ENCODE measurements around the gene SCAPER.

The SCAPER gene

DNA sequence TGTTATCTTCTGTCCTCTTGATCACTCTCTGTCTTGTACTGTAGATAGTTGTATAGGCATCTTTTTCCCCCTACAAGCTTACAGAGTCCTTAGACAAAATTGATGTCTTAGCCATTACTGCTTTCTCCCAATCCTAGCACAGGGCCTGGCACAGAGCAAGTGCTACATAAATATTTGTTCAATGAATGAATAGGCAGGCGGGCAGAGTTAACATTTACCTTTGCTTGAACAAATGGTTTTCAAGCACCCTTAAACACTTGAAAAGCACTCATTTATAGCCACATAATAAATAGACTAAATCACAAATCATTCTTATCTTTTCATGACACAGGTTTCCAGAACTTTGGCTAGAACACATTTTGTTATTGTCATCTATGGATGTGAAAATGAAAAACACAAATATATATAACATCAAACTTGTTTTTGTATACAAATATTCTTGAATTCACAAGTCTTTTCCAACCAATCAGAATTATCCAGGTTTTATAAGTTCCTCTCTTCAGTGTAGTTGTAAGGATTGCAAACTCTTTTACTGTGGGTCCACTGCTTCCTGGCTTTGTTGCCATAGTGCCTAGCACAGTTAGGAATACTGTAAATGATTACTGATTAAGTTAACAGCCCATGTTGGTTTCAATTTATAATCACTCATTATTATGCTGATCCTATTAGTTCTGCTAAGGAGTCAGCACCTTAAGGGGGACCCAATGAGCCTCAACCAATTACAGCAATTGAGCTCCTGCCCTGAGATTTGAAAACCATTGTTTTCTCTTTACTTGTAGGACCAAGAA lies 506.6 kb downstream of the SCAPER start:
- no peak for DNase-seq (ENCODE audit: low spot score)

DNA sequence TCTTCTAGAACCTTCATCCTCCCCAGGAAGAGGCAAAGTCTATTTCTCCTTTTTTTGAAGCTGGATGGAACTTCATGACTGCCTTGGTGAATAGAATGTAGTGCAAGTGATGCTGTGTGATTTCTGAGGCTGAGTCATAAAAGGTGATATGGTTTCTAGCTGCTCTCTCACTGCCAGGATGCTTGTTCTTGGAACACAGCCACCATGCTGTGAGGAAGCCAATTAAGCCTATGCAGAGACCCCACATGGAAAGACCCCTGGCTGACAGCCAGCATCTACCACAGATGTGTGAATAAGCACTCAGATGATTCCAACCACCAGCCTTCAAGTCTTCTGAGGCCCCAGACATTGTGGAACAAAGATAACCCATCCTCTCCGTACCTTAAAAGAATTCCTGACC lies 511.5 kb downstream of the SCAPER start:
- DNase-seq (ENCODE audit: low spot score), result no peak

DNA sequence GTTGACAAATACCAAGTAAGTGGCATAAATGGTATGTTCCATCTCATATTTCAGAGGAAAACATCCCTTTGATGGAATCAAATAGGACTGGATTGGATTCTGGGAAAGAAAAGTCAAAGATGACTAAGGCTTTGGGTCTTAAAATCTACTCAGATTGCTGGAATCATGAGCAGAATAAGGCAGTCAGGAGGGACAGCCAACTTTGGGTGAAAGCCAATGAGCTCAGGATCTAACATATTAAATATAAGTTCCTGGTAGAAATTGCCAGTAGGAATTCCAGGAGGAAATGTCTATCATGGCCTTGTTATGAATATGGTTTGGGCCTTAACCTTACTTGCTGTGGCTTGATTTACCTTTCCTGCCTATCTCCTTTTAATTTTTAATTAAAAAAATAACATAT lies 513.3 kb downstream of the SCAPER start:
- DNase-seq (ENCODE audit: low spot score), result no peak

DNA sequence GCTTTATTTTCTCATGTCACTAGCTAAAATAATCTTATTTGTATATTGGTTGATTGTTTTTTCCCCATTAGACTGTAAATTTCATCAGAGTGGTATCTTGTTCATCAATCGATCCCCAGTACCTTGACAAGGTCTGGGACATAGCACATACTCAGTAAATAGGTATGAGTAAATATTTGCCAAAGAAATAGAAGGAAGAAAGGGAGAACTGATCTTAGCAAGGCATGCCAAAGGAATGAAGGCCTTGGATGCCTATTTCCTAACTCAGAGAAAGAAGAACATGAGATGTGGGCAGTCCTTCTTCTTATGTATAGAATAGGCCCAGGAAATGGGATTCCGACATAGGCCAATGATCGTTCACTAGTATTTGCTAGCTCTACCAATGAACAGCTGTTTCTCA lies 513.8 kb downstream of the SCAPER start:
- DNase-seq (ENCODE audit: low spot score), result no peak

DNA sequence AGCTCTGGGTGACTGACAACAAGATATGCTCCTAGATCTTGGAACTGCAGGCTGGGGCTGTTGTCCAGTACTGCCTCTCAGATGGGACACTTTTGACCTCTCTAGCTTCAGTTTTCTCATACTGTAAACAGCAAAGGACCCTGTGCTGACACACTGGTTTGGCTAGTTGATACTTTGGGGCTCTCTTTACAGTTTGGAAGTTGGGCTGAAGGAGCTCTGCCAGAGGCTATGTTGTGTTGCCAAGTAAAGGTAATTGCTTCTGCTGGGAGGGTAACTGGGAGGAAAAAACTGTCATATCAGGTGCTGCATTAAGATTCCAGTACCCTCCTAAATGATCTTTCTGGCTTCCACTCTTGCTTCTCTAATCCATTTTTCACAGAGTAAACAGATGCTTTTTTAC lies 514.6 kb downstream of the SCAPER start:
- DNase-seq (ENCODE audit: low spot score), result no peak

DNA sequence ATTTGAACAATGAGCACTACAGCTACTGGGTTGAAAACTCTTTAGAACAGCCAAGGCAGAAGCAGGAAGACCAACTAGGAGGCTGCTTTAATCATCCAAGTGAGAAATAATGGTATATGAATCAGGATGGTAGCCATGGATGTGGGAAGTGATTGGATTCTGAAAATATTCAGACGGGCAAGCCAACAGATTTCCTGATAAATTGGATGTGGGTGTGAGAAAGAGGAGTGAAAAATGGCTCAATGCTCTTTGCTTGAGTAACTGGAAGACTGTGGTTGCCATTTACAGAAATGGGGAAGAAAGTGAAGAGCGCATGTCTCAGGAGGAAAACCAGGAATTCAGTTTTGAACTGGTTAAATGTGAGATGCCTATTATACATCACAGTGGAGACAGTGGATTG lies 518.2 kb downstream of the SCAPER start:
- DNase-seq (ENCODE audit: low spot score), result no peak

DNA sequence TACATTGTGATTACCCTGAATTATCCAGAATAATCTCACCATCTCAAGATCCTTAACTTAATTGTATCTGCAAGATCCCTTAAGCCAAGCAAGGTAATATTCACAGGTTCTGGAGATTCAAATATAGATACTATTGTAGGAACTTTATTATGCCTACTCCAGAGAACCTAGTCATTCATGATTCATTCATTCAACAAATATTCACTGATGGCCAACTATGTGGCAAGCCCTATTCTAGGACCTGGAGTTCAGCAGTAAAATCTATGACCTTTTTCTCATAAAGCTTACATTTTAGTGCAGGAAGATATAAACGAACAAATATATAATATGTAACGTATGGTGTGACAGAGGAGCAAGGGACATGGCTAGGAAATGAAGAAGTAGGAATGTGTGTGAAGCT lies 519.0 kb downstream of the SCAPER start:
- DNase-seq (ENCODE audit: low spot score), result no peak

DNA sequence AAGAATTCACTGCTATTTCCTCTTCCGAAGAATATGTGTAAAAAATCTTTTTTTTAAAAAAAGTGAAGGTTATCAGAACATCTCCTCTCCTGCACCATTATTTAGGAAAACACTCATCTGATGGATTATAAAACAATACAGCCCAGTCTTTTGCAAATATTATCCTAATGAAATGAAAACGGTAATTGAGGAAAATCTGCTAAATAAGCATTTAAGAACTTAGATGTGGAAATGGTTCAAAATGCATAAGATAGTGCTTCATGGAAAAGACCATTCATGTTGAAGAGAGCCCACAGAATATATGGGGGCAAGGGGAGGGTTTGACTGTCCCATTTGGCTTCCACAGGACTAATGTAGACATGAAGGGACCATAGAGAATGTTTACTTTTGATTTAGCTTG lies 520.7 kb downstream of the SCAPER start:
- no peak for DNase-seq (ENCODE audit: low spot score)

DNA sequence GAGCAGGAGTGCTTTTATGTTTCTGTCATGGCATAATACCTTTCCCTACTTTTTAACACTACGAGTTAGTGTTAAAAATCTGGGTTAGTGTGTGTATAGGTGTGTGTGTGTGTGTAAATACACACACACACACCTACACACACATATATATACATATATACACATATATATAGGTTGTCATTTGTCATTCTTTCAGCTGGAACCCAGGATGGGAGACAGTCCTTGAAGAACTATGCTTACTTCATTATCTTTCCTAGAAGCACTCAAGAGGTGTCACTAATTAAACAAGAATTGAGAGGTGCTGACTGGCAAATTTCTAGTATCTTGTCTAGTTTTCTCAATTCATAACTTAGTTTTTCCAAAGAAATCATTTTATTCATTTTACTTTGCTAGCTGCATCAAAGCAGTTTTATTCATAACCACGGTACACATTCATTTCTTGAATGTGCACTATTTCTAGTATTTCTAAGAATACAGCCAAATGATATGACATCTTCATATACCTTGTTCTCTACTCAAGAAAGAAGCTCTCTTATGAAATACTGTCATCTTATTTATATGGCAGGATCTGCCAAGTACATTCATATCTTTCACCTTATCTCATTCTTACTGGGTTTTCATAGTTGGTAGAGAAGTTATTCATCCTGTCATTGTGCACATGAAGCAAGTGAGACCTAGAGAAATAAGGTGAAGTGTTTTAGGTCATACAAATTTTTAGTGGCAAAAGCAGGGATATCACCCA lies 522.0 kb downstream of the SCAPER start:
- no peak for DNase-seq (ENCODE audit: low spot score)

DNA sequence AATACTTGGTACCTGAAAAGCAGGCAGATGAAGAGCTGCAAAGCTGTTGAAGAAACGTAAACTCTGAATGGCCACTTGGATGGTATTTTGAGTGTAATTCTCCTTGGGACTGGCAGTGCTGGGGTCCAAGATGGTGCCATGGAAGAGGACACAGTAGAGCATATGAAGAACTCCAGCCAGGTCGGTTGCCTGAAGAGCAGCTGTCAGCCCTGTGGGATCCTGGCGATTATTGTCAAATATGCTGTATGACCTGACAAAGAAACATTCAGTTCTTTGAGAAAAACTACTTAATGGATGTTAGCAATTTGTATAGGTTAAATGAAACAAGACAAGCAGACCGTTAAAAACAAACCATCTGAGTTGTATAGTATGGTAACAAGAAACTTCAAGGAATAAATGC lies 523.8 kb downstream of the SCAPER start:
- no peak for DNase-seq (ENCODE audit: low spot score)

DNA sequence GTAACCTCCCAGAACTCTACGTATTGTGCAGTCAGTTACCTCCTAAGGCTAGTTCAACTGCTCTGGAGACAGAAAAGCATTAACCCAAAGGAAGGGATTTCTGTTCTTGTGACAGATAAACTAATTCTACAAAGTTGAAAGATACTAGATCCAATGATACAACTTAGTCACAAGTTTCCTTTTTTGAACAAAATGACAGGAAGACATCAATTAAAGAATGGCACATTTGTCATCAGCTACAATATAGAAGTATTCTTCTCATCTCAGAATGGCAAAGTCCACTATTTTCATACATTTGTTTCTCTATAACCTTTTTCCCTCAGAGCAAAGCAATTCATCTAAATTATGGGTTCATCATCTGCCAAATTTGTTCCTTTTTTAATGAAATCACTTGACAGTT lies 524.9 kb downstream of the SCAPER start:
- DNase-seq (ENCODE audit: low spot score), result no peak

DNA sequence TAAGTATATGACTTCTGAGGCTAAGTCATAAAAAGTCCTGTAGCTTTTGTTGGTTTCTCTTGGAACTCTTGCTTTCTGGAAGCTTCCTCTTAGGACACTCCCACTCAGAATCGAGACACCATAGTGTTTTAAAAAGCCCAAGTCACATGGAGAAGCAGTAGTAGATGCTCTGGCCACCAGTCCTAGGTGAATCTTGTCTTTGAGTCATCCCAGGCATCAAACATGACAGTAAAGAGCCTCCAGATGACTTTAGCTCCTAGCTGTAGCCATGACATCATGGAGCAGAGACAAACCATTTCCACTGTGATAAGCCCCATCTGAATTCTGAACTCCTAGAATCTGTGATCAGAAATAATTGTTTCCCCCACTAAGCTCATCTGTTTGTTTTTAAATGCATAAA lies 526.4 kb downstream of the SCAPER start:
- no peak for DNase-seq (ENCODE audit: low spot score)

DNA sequence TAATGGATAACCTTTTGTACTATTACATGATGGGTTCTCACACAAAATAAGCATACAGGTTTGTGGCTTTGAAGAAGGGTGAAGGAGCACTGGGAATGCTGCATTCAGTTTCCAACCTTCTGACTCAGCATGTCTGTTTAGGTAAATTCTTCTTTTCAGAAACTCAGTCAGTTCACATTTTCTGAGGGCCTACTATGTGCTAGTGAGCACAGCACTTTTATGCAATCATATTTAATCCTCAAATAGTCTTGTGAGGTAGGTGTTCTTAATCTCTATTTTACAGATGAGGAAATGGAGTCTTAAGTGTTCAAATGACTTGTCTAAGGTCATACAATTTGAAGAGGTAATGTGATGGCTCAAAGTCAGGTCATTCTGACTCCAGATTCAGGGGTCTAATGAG lies 527.4 kb downstream of the SCAPER start:
- DNase-seq (ENCODE audit: low spot score), result no peak

DNA sequence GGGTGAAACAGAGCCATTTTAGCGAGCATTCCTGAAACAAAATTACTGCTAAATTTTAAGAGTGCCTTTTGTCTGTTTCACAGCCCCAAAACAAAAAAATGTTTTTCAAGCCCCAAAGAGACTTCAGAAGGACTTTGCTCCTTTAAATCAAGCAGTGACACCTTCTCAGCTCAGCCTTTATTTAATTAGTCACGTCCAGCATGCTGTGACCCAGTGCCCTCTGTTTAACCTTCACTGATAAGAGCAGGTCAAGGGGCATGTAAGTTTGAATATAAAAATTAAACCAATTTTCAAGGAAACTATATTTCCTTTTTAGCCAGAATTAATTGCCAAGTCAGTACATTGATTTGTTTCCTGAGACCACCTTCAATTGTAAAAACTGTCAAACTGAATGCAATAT lies 527.9 kb downstream of the SCAPER start:
- no peak for DNase-seq (ENCODE audit: low spot score)

DNA sequence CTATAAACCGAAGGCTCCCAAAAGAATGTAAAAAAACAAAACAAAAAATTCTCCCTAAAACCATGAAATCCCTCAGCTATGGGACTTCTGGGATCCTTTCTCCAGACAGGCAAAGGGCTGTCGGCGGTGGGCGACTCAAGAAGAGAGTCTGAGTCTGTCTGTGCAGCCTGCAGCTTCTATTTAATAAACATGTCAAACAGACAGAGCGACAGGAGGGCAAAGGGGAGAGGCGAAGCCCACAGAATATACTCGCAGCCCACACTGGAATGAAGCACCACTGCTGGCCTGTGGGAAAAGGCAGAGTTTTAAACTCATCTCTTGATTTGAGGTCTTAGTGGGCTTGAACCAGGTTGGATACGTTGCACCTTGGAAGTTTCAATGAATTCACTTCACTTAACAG lies 528.3 kb downstream of the SCAPER start:
- no peak for DNase-seq (ENCODE audit: low spot score)

DNA sequence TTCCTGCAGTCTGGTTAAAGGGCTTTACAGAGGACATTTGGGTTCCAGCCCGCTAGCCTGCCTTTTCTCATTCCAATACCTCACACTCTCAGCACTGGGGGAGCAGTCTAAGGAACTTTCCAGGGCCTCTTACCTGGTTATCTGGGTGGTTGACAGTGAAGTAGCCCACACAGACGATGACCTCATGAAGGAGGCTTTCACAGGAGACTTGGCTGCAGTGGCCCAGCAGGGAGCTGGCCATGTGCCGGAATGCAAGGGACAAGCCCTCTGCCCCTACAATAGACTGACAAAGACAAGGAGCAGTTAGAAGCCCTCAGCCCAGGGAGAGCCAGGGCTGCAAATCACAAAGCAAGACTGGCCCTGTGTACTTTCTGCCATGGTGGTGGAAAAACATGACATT lies 529.1 kb downstream of the SCAPER start:
- no peak for DNase-seq (ENCODE audit: low spot score)

DNA sequence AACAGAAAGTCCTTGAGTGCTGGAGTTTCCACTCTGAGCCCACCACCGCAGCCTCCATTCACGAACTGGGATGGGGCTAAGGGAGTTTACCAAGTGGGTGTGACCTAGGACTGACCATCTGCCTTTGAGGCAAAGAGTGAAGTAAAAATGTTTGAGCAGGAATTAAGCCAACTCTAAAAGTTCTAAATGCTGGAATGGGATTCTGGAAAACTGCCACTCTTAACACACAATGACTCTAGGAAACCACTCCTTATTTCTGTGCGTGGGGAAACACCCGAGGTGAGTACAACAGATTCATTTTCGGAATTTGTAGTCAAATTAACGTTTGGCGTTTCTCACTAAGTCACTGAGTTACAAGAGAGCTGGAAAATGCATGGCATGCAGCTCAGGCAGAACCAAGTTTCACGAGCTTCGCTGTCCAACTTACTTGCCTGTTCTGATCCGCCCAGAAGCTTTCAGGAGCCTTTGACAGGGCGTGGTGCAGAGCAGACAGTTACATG lies 537.0 kb downstream of the SCAPER start:
- DNase-seq (ENCODE audit: low spot score), result no peak

DNA sequence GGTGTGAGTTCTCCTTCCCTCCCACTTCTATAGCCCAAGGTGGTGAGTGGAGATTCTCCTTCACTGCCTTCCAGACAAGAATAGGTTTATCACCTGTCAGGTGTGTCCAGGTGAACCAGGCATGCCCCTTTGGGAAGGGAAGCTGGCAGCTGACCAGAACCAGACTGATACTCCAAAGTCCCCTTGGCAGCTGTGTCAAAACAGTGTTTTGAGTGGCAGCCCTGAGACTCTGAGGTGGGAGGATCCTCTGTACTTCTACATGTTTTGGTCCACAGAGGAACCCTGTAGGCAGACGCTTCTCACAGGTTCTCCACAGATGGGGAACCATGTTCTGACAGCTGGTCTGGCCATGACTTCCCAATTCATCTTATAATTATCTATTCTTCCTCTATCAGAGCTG lies 538.4 kb downstream of the SCAPER start:
- no peak for DNase-seq (ENCODE audit: low spot score)

DNA sequence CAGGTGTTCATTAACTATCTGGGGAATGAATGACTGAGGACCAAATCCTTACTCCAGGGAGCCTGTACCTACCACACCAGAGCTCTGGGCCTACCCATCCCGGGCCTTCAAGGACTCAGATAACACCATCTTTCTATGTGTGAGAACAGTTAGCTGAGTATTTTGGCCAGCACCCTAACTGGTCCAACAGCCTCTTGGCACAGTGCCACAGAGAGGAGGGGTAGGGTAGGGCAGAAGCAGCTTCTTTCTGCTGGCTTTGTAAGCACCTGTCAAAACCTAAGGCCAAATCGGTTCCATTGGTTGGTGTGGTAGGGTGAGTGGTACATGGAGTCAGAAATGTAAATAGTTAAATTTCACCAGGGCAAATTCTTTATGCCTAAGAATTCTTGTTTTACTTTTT lies 541.9 kb downstream of the SCAPER start:
- DNase-seq (ENCODE audit: low spot score), result no peak

DNA sequence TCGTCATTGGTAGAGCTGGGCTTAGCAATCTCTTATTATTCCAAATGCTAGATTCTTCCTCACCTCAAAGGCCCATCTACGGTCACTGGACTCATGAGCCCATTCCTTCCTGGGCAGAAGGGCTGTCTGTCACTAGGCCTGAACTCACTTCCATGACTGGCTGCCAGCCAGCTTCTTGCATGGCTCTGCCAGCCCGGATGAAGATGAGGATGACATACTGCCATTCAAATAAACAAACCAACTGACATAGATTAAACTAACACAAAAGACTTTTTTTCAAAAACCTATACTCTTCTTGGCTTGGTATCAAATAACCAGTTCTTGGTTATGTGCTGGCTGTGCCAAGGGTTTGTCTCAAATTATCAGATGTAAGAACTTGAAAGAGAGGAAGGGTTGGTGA lies 544.7 kb downstream of the SCAPER start:
- no peak for DNase-seq (ENCODE audit: low spot score)

DNA sequence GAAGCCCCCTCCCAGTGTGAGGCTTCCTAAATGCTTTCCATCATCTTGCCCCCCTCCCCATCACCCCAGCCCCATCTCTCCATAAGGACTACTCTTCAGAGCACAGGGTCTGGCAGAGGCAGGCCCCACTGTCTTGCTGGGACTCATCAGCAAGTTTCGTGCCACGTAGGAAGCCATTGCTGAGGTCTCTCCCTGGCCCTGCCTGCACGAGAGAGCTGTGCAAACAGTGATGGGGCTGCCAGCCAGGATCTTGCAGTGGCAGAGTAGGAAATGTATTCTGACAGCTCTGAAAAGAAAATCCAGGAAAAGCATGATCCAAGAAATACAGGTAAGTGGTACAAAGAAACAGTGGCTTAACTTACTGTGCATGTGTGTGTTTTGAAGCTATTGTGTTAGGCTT lies 546.0 kb downstream of the SCAPER start:
- DNase-seq (ENCODE audit: low spot score), result no peak

DNA sequence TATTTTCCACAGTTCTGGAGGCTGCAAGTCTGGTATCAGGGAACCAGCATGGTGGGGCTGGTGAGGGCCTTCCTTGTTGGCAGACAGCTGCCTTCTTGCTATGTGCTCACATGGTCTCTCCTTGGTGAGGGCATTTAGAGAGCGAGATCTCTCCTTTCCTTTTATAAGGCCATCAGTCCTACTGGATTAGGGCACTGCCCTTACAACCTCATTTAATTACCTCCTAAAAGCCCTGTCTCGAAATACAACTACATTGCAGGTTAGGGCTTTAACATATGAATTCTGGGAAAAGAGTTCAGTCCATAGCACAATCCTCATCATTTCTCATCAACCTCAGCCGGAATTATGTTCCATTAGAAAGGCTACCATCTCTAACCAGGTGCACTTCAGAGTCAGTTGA lies 546.7 kb downstream of the SCAPER start:
- no peak for DNase-seq (ENCODE audit: low spot score)

DNA sequence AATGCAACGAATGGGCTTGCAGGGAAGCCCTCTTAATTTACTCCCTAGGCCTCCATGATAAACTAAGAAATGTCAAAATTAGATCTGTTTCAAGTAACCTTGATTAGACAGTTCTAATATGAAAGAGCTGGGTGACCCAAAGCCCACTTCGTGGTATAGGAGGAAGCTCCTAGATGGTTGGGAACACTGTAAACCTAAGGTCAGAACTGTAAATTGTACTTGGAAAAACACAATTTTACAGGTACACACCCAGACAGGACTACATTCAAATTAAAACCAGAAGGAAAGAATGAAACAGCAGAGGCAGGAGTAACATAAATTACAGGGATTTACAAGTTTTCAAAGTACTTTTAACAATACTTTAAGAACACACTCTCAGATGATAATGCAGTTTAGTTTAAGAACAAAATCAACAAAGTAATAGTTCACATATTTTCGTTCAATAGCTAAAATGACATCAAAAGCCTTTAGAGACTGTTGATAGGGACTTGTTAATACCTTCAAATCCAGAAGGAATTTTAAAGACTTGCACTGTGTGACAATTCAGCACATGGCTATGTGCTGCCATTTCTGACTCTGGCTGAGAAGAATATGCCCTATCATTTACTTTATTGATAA lies 550.2 kb downstream of the SCAPER start:
- no peak for DNase-seq (ENCODE audit: low spot score)

Measured in CD4-positive, alpha-beta T cell treated with Interleukin-15 for 4 hours (primary cell).